ENCODE data around the gene RFX1. TPM values are rescaled to one million over a fixed set of nuclear protein-coding genes. Genes with fewer than 3 reads are reported as not detected.

Gene RFX1
- total and polyA plus RNA-seq, 2 of the 13 experiments (the other 11 are each of a cell fraction or from before 2014, with no cell fraction given), result 1.1 to 1.3 TPM

DNA sequence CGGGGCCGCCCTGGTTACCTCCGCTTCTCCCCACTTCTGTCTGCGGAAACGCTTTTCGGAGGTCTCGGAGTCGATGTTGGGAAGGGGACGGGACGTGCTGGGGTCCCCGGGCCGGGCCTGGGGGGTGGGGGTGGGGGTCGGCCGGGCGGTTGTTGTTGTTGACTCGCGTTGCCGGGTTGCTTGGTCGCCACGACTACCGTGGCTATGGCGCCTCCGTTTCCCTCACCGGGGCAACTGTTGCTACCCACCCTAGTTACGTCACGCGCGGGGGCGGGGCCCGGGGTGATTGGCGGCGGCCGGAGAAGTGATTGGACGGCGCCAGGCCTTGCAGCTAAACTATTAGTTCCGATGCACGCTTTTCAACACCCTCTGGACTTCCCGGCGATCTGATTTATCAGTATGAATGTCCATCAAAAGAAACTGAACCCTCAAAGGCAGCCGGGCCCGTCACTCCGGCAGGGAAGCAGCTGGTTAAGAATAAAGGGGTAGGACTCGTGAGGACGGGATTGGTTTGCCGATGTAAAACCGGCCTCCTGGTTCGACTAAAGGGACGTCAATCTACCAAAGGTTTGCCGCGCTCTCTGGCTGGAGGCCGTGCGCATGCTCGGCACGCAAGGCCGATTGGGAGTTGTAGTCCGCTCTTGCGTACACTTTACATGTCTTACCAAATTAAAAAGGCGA is at the start of gene RFX1 (continued):
- TF ChIP-seq, protein P1, sequence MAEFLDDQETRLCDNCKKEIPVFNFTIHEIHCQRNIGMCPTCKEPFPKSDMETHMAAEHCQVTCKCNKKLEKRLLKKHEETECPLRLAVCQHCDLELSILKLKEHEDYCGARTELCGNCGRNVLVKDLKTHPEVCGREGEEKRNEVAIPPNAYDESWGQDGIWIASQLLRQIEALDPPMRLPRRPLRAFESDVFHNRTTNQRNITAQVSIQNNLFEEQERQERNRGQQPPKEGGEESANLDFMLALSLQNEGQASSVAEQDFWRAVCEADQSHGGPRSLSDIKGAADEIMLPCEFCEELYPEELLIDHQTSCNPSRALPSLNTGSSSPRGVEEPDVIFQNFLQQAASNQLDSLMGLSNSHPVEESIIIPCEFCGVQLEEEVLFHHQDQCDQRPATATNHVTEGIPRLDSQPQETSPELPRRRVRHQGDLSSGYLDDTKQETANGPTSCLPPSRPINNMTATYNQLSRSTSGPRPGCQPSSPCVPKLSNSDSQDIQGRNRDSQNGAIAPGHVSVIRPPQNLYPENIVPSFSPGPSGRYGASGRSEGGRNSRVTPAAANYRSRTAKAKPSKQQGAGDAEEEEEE (CRISPR knock-in tag; IDR thresholded peaks at IDR 0.05; ENCODE audit: borderline replicate concordance), result no peak
- TF ChIP-seq CREB1 (IDR thresholded peaks at IDR 0.05), result peak; percentile 90
- no peak for TF ChIP-seq CREB1 (CRISPR knock-in tag; IDR thresholded peaks at IDR 0.05)
- 0 out of 2 replicates have a peak, but pooled peaks have one; percentile 1 for TF ChIP-seq MXD4 (CRISPR knock-in tag; IDR thresholded peaks at IDR 0.05)
- no peak for TF ChIP-seq ZNF720 (CRISPR knock-in tag; IDR thresholded peaks at IDR 0.05)
- no peak for TF ChIP-seq ZNF564 (CRISPR knock-in tag; IDR thresholded peaks at IDR 0.05)
- TF ChIP-seq ZNF33A (CRISPR knock-in tag; IDR thresholded peaks at IDR 0.05; ENCODE audit: borderline replicate concordance), result no peak
- TF ChIP-seq, protein P2, sequence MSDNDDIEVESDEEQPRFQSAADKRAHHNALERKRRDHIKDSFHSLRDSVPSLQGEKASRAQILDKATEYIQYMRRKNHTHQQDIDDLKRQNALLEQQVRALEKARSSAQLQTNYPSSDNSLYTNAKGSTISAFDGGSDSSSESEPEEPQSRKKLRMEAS (IDR thresholded peaks at IDR 0.05), result 0 out of 2 replicates have a peak, but pooled peaks have one; percentile 2
- peak; percentile 35; the same call in 1 of the 2 replicates for TF ChIP-seq GABPA (IDR thresholded peaks at IDR 0.05; ENCODE audit: low read depth, low read length)
- TF ChIP-seq GABPA (CRISPR knock-in tag; IDR thresholded peaks at IDR 0.05; ENCODE audit: low read depth), result peak; percentile 76
- TF ChIP-seq THAP11 (CRISPR knock-in tag; IDR thresholded peaks at IDR 0.05), result peak; percentile 98
- TF ChIP-seq, protein P3, sequence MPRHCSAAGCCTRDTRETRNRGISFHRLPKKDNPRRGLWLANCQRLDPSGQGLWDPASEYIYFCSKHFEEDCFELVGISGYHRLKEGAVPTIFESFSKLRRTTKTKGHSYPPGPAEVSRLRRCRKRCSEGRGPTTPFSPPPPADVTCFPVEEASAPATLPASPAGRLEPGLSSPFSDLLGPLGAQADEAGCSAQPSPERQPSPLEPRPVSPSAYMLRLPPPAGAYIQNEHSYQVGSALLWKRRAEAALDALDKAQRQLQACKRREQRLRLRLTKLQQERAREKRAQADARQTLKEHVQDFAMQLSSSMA (CRISPR knock-in tag; IDR thresholded peaks at IDR 0.05), result no peak
- no peak for TF ChIP-seq SP1 (IDR thresholded peaks at IDR 0.05)
- TF ChIP-seq SP1 (CRISPR knock-in tag; IDR thresholded peaks at IDR 0.05), result peak; percentile 82; the same call in 1 of the 2 replicates
- TF ChIP-seq SP2 (CRISPR knock-in tag; IDR thresholded peaks at IDR 0.05), result peak; percentile 98
- no peak for TF ChIP-seq MATR3 (CRISPR knock-in tag; IDR thresholded peaks at IDR 0.05)
- TF ChIP-seq SSRP1 (CRISPR knock-in tag; IDR thresholded peaks at IDR 0.05), result no peak
- TF ChIP-seq NFYC (CRISPR knock-in tag; IDR thresholded peaks at IDR 0.05), result peak; percentile 97
- TF ChIP-seq, protein P4, sequence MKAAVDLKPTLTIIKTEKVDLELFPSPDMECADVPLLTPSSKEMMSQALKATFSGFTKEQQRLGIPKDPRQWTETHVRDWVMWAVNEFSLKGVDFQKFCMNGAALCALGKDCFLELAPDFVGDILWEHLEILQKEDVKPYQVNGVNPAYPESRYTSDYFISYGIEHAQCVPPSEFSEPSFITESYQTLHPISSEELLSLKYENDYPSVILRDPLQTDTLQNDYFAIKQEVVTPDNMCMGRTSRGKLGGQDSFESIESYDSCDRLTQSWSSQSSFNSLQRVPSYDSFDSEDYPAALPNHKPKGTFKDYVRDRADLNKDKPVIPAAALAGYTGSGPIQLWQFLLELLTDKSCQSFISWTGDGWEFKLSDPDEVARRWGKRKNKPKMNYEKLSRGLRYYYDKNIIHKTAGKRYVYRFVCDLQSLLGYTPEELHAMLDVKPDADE (CRISPR knock-in tag; IDR thresholded peaks at IDR 0.05), result 0 out of 2 replicates have a peak, but pooled peaks have one; percentile 16
- TF ChIP-seq, protein P5, sequence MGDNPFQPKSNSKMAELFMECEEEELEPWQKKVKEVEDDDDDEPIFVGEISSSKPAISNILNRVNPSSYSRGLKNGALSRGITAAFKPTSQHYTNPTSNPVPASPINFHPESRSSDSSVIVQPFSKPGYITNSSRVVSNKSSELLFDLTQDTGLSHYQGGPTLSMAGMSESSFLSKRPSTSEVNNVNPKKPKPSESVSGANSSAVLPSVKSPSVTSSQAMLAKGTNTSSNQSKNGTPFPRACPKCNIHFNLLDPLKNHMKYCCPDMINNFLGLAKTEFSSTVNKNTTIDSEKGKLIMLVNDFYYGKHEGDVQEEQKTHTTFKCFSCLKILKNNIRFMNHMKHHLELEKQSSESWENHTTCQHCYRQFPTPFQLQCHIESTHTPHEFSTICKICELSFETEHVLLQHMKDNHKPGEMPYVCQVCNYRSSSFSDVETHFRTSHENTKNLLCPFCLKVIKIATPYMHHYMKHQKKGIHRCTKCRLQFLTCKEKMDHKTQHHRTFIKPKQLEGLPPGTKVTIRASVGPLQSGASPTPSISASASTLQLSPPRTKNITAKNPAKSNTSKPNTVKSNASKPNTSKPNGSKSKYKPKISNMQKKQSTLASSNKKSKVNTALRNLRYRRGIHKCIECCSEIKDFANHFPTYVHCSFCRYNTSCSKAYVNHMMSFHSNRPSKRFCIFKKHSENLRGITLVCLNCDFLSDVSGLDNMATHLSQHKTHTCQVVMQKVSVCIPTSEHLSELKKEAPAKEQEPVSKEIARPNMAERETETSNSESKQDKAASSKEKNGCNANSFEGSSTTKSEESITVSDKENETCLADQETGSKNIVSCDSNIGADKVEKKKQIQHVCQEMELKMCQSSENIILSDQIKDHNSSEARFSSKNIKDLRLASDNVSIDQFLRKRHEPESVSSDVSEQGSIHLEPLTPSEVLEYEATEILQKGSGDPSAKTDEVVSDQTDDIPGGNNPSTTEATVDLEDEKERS (CRISPR knock-in tag; IDR thresholded peaks at IDR 0.05), result no peak
- peak; percentile 93 for TF ChIP-seq RFX3 (CRISPR knock-in tag; IDR thresholded peaks at IDR 0.05)
- peak; percentile 42; the same call in 1 of the 2 replicates for TF ChIP-seq RBFOX2 (IDR thresholded peaks at IDR 0.05; ENCODE audit: low read depth, low read length)
